Kasumi-1 (cell line): ENCODE results near the gene AKNA.
A peak's percentile ranks its signal among the peaks of the same experiment; 100 is the strongest.

Experiments used
- DNase-seq, 2 experiments: peaks; one replicate each; lab custom pipeline; 2025; lab: John Stamatoyannopoulos, UW

AKNA gene

DNA sequence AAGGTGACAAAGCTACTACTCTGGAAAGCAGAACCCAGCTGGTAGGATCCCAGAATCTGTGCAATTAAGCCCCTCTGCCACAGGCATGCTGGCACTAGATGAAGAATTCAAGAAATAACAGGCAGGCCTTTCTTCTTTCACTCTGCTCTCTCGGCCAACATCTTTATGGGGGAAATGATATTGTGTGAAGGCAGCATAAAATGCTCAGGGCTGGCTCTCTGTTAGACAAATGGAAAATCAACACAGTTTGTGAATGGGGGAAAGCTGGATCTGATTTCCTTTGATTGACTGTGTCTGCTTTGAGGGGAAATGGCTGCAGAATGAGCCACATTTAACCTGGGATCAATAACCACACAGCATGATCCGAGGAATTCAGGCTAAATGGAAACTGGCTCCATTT, 29.1 kb upstream of the AKNA start:
- DNase-seq: no peak

DNA sequence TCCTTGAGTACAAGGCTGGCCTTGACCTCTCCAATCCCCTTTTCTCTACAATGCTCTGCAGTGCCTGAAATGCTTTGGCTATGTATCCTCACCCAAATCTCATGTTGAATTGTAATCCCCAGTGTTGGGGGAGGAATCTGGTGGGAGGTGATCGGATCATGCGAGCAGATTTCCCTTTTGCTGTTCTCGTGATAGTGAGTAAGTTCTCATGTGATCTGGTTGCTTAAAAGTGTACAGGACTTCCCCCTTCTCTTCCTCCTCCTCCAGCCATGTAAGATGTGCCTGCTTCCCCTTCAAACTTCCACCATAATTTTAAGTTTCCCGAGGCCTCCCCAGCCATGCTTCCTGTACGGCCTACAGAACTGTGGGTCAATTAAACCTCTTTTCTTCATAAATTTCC, 28.5 kb upstream of the AKNA start:
- no peak for DNase-seq

DNA sequence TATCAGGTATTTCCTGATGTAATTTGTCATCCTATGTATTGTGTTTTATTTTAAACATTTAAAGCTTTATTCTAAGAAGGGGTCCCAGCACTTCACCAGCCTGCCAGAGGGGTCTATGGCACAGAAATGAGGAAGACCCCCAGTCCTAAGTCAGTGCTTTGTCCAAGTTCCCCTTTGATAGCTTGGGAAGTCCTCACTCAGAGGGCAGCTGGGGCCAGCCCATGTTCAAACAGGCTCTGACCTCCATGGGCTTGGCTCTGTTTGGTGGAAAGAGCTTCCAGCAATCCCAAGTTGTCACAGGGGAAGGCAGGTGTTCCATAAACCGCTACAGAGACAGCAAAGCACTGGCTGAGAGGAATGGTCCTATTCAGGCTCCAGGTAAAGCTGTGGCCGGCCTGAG, 26.6 kb upstream of the AKNA start:
- no peak for DNase-seq

DNA sequence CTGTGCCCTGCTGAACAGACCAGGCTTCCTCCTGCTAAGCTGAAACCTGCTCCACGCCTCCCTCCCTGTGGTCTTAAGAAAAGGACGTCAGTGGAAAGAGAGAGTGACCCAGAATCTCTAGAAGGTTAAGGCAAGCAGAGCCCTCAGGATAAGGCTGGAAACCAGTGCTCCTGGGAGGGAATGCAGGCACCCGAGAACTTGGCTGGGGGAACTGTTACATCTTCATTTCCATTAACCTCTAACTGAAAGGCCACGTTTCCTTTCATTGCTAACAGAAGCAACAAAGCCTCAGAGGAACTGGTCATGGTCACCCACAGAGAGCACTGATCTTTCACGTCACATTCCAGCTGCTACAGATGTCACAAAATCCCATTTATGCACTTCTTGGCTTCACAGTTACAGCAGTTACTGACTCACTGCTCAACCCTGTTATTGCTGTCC, 26.1 kb upstream of the AKNA start:
- DNase-seq: no peak

DNA sequence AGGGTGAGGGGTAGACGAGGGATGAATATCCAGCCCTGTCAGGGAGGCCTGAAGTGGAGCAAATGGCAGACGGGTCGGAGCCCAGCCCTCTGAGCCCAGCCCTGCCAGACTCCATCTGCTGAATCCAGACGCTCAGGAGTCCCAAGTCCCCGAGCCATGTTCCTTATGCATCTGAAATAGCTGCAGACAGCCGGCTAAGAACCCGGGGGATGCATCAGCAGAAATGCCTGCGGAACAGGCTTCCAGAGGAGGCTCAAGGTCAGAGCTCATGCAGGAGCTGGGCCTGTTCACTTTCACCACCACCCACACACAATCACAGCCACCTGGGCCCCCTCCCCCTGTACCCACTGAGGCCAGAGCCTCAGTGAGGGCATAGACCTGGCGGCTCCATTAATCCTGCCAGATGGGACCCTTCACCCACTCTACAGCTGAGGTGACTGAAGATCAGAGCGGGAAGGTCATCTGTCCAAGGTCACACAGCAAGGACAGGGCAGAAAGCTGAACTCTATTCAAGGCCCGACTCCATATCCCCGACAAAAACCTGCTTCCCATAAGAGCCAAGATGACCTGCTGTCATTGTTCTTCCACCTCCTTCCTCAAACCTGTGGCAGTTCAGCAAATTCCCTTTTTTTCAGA, 24.4 kb upstream of the AKNA start:
- DNase-seq: no peak

DNA sequence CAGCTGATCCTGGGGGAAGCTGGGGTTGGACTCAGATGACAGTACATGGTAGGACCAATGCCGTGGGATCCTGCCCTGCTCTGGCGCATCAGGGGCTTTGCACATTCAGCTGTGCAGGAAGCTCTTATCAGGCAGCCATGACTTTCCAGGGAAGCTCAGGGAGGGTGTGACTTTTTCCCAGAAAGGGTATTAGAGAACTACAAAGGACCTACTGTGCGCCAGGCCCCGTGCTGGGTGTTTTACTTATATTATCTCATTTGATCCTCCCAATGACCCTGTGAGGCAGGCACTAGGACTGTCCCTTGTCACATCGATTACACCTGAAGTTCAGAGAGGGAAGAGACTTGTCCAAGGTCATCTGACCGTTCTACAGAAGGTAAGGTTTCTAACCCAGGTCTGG, 23.7 kb upstream of the AKNA start:
- no peak for DNase-seq

DNA sequence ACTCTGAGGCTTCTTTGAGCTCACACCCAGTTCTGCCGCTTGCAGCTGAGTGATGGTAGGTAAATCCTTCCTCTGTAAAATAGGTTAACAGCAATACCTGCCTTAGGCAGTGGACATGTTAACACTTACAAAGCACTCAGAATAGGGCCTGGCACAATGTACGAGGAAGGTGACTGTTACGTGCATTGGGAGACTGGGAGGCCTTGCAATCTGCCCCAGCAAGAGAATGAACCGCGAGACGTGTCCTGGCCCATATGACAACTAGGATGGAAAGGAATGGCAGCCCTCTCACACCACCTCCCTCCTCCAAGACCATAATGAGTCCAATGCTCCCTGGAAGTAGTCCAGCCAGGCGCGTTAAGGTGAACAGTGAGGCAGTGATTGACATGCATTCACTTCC, 23.1 kb upstream of the AKNA start:
- DNase-seq: no peak

DNA sequence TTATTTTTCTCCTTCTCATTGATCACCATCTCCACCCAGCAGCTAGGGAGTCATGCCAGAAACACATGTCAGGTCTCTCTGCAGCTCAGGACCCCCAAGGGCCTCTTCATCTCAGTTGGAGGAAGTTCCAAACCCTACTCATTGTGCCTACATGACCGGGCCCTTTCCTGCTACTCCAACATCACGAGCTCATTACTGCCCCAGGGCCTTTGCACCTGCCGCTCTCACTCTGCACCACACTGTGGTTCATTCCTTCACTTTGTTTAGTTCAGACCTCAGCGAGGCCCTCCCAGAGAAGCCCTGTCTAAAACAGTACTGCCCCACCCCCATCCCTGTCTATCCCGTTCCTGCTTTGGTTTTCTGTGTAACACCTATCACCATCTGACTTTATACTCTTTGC, 22.1 kb upstream of the AKNA start:
- DNase-seq: no peak

DNA sequence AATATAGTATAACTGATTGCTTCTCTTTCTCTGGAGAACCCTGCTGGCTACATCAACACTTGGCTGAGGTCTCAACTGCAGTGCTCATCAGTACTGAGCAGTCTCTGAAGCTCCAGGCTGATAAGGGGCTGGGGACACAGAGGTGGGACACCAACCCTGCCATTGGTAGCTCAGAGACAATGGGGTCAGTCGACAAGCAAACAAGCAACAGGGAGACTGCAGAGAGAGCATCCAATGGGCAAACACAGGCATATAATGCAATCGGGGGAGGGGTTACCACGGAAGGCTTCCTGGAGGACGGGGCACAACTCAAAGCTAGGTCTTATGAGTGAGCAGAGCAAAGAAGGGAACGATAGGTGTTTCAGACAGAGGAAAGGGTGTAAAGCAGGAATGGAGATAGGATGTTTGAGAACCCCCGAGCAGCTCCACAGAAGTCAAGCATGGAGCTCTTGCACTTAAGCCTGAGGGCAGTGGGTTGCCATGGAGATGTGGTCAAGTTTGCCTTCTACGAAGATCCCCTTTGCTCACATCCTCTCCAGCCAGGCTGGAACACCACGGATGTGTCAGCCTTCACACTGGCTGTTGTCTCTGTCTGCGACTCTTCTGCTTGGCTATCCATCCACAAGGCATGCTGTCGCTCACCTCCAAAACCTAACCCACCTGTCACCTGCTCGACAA, 21.5 kb upstream of the AKNA start:
- peak; percentile 13 to 21 for DNase-seq

DNA sequence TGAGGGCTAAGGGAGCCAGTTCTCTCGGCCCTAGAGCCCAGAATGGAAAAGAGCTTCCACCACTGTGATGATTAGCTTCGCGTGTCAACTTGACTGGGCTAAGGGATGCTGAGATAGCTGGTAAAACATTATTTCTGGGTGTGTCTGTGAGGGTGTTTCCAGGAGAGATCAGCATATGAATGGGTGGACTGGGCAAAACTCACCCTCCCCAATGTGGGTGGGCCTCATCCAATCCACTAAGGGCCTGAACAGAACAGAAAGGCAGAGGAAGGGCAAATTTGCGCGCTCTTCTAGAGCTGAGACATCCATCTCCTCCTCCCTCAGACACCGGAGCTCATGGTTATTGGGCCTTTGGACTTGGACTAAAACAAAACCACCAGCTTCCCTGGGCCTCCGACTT, 20.9 kb upstream of the AKNA start:
- DNase-seq: no peak

DNA sequence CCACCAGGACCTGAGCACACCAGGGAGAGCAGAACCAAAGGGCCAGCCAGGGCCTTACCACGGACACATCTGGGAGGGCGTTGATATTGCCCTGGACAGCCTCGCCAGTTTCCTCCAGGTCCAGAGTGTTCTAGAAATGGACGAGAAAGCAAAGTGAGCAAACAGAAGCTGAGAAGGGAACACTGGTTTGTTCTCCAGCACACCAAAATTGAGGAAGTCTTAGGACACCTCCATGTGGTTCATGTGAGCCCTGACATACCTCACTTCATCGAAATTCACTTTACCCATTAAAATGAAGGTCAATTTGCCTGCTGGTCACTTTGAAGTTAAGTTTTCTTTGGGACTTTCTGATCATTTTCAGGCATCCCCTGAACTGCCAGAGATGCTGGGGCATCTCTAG, 20.1 kb upstream of the AKNA start:
- DNase-seq: no peak

DNA sequence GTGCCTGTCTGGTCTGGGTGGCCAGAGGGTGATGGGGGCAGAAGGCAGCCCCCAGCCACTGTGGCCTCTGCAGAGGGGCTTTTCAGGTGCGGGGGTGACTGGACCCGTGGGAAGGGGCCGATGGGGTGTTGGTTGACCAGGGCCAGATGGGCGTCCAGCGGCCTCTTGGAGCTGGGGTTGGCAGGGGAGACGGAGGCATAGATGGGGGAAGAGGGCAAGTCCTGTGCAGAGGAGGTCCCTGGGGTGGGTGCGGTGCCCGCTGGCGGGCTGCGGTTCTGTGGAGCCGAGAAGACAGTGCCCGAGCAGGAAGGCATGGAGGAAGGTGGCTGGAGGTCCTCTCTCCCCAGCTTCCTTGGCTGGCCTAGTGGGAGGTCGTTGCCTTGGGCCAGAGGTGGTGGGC, 18.7 kb upstream of the AKNA start:
- DNase-seq: no peak

DNA sequence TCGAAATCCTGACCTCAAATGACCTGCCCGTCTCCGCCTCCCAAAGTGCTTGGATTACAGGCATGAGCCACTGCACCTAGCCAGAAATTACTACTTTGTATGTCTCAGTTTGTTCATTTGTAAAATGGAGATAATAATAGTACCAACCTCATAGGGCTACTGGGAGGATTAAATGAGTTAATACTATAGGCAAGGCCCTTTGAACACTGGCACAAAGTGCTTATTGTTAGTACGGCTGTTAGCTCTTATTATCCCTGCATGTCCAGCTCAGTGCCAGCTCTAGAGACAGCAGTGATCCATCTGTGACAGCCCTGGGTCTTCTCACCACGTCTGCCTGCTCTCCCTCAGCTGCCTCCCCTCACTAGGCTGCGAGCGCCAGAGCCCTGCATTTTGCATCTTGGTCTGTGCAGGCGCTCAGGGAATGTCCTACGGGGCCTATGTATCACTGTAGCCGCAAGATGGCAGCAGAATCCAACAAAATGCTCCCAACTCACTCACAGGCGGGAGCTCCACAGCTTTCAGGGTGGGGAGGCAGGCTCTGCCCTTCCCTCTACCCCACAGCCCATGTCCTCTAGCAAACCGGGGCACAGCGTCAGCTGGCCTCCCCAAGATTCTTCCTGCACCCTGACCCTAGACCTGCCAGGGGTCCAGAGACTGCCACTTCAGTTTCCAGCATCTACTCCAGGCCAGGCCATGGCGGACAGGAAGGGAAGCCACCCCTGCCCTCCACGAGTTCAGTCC, 17.7 kb upstream of the AKNA start:
- peak; percentile 86 for DNase-seq

DNA sequence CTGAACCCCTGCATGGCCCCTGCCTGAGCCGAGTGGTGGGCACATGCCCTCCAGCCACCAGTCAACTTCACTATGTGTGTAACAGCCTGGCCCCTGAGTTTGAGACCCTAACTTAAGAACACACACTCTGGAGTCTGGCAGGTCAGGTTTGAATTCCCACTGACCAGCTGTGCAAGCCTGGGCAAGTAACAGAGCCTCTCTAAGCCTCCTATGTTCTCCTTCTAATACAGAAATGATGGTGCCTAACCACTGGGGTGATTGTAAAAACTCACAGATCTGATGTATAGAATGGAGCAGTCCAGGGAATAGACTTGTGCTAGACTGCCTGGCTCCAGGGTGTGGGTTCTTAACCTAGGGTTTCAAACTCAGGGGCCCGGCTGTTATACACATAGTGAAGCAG, 16.7 kb upstream of the AKNA start:
- DNase-seq: no peak

DNA sequence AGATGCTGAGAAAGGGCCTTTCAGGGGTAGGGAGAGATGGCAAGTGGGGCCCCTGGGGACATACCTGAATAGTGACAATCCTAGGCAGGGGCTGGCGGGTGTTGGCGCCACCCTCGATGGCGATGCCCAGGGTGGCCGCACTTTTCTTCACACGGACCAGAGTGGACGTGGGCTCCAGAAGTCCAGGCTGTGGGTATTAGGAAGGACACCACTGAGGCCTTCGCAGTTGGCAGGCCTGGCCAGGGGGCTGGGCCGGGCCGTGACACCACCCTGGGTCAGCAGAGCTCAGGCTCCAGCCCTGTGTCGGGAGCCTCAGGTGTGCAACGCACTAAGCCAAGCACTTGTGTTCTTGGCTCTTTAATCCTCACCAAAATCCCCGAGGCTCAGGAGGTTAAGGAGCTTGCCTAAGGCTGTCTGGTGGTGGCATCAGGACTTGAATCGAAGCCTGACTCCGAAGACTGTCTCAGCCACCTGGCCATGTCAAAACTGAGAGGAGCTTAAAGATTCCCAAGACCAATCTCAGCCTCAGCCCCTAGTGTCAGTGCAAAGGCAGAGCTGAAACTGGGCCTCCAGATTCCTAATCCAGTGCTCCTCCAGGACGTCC, 15.5 kb upstream of the AKNA start:
- no peak for DNase-seq

DNA sequence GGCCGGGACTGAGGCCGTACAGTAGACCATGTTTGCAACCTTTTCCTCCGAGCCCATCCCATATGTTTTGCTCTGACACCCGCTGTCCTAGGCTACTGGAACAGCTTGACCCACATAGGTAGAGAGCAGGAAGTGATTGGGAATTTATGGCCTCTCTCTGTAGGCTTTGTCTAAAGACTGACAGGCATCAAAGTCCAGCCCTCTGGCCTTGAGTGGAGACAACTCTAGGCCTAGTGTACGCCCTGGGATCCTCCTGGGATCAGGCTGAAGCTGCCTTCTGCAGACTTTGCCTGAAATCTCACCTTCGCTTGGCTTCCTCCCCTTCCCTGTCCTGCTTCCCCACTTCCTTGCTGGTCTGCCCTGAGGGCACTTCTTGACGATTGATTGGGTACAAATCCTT, 13.6 kb upstream of the AKNA start:
- no peak for DNase-seq

DNA sequence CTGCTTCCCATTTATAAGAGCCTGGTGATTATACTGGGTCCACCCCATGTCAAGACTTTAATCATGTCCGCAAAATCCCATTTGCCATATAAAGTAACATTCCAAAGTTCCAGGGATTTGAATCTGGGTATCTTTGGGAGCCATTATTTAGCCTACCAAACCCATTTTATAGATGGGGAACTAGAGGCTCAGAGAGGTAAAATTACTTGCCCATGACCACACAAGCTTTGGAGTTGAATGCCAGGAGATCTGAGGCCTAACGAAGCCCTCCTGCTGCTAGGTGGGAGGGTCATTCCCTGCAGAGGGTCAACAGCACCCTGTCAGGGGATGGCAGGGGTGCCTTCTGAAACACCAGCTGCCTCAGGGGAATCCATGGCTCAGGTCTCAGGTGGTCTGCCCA, 13.0 kb upstream of the AKNA start:
- DNase-seq: no peak

DNA sequence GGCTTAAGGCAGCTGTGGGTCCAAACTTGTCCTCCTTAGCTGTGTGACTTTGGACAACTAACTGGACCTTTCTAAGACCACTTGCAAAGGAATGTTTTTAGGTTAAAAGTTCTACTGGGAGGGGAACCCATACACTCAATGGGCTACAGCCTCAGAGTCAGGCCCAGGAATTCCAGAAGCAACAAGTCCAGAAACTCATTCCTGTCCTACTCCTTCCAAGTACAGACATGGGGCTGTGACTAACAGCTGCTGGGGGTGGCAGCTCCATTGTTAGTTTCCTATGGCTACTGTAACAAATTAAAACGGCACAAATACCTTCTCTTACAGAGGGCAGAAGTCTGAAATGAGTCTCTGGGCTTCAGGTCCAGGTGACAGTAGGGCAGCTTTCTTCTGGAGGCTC, 12.4 kb upstream of the AKNA start:
- DNase-seq: no peak

DNA sequence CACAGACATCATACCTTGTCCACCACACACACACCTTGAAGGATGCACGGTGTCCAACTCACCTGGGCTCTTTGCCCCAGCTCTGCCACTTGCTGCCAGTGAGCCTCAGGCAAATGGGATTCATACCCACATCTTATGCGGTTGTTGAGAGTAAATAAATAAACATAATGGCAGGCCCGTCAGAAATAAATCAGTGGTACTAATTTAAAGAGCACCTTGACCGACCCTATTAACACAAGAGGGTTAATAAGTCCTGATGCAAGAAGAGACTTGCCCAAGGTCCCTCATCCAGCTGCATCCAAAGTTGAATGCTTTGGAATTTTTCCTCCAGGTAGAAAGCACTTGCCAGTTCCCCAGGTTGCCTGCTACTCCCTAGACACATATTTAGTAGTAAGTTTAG, 11.6 kb upstream of the AKNA start:
- DNase-seq: no peak

DNA sequence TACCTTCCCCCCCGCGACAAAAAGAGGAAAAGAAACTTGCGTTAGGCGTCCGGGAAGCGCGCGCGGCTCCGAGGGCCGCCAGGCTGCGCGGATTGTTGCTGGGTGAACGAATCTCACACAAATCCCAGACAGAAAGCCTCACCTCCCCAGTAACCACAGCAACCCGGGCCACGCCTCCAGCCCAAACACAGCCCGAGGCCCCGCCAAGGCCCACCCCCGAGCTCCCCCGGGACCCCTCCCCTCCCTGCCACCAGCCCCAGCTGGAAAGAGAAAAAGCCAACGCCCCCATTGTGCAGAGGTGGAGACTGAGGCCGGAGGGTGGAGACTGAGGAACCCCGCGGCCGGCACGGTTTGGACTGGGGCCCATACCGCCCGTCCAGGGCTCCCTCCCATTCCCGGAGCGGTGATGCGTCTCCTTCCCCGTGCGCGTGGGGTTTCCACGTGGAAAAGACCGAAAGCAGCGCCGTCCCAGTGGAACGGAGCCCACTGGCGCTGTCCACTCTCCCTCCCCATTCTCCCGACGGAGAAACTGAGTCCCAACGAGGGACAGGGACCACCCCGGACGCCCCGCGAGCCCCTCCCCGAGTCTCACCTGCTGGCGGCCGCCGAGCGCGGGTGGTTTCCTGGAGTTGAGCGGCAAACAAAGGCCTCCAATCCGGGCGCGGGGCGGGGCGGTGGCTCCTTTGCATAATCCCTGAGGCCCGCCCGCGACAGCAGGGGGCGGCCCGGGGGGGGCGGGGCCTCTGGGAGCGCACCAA, 10.2 kb upstream of the AKNA start:
- peak; percentile 85 to 90 for DNase-seq

DNA sequence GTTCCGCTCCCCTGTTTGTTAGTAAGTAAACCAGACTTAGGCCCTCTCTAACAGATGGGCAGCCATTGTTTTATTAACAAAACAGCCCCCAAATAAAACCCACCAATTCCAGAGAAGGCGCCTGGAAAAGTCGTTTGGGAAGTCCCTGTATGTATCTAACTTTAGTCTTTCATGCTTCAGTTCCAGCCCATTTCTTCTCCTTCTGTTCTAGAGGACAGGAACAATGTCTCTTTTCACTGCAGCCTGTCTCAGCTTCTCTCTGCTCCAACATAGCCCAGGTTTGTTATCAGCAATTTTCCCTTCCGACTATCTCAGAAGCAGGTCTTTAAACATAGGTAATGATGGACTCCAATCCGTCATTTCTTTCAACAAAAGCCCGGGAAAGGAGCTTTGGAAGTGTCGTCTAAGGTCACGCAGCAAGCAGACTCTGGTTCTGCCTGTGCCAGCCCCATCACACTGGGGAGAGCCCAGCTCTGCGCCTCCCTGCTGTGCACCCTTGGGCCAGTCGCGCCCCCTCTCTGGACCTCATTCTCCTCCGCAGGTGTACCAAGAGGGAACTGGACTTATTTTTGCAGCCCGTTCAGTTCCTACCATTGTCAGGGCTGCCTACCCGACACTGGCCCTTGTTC, 9.6 kb upstream of the AKNA start:
- DNase-seq: no peak
